ENCODE measurements around the gene AQP5.
"Not testable (repeated sequence)": the region's sequence is repeated elsewhere in the genome, so short reads cannot be mapped to it uniquely, and the experiment has no call there.

The AQP5 gene

DNA sequence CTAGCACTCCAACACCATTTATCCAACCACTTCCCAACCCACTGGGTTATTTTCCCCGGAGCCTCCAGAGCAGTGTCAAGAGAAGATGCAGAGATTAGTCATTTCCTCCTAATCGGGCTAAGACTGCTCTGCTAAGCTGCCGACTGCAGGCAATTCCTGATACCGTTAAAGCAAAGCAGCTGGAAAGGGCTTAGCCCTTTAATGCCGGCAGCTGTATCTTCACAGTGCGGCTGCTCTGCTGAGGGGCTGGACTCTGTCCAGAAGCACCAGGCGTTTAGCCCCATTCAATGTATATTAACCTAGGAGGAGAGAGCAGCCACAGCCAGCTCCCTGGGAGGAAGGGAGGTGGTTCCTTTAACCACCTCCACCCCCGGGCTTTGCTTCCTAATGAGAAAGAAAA is 22.2 kb downstream of the AQP5 start:
- no peak for FAIRE-seq

DNA sequence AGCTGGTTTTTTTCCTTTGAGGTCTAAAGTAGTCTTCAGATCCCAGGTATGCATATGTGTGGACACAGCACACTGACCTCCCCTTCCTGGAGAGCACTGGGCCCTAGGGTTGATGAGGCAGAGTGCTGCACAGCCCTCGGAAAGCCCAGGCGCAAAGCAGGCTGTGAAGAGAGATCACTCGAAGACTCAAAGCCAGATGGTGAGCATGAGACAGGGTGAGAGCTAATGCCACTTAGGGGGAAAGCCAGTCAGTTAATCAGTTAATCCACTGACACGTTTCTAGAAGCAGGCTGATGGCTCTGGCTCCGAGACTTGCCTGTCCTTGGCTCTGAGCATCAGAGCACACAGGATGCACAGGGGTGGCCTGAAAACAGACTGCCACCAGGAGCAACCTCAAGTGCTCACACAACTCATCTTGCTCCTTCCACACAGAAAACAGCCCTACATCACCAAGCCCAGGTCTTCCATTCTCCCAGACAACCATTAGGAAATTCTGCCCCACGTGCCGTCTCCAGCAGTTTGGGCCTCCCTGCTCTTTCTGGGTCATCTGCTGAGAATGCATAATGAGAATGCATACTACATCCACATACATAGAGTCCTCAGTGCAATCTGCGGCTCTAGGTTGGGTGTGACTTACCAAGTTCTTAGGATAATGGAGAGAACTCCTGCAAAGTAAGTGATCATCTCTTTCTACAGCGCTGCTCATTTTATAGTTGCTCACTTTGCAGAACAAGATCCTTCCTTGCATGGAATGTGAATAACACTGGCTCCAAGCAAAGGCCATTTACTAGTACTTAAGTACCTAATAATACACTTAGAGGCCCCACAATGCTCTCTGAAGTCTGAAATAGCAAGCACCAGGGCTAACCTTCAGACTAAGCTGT is 23.0 kb downstream of the AQP5 start:
- FAIRE-seq, result no peak

DNA sequence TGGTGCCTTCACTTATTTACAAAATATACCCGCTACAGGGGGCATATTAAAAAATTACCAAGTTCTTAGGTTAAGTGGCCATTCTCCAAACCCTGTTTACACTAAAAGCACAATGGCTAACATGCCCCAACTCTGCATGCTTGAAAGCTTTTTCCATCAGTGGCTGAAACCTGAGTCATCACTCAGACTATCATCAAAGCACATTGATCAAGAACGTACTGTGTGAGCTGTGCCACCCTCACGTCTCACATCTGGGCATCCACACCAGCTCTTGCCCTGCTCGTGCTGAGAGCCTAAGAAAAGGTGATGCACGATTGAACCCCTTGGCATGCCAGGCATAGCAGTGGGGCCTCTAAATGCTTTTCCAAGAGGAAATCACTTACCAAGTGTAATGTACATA is 24.3 kb downstream of the AQP5 start:
- no peak for FAIRE-seq

GRCh38 chr12:49986476-49986875 is 24.8 kb downstream of the AQP5 start:
- FAIRE-seq, result not testable (repeated sequence)

DNA sequence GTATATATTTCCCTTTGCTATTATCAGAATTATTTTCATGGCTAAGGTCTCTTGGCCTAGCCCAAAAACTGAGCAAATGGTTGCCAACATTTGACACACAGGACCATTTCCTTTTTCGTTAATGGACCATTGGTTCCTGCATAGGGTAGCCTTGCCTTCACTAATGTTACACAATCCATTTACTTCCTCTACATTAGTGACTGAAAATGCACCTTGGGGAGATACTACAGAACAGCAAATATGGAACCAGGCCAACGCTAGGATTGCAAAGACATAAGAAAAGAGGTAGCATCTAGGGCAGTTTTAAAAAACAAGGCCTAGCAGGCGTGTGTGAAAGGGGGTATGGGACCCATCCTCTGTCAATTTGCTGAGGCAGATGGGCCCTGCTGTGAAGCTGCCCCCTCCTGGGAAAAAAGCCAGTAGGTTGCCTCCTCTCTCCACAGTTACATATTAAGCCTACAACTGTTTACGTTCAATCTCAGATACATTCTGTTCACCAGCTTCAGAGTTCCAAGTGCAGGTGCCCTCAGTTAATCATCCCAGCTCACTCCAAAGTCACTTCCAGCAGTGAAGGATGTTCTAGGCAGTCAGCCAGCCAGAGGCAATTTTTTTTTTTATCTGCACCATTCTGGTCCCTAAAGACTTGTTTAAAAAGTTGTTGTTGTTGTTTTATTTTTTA is 26.1 kb downstream of the AQP5 start:
- no peak for FAIRE-seq

DNA sequence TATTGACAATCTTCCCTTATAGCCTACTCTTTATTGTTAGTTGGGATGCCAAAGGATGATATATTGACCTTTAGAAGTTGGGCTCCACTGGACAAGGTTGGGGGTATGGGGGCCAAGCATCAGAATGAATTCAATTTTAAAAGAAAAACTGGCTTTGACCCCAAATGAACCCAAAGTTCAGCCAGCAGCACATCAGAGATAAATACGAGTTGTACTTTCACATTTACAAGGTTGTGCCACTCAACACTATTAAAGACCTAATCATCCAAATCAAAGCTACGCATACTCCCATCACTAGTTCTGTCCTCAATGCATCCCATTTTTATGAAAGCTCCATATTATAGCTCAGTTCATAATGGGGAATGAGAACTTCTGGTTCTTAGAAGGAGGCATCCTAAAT is 27.7 kb downstream of the AQP5 start:
- not testable (repeated sequence) for FAIRE-seq

- no peak for FAIRE-seq
Measured at GRCh38 chr12:49990273-49990672, 28.6 kb downstream of the AQP5 start.

GRCh38 chr12:49998453-49998852 is 36.8 kb downstream of the AQP5 start:
- no peak for FAIRE-seq

- no peak for FAIRE-seq
Measured at GRCh38 chr12:50003595-50003994, 41.9 kb downstream of the AQP5 start.

GRCh38 chr12:50004696-50005095 is 43.0 kb downstream of the AQP5 start:
- FAIRE-seq, result no peak

DNA sequence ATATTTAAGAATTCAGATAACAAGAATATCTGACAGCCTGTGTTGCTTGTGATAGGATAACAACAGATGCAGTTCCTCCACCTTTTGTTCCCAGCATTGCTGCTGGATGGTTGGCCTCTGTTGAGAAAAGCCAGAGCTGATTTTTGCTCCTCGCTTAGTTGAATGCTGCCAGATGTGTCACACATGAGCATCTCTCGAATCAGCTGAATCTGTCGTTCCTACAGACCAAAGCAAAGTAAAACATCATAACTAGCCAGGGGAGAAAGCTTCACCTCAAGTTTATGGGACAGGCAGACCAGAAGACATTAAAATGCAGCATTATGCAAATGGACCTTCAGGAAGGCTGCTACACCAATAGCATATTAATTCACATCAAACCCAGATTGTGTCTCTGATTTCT is 43.5 kb downstream of the AQP5 start:
- no peak for FAIRE-seq

DNA sequence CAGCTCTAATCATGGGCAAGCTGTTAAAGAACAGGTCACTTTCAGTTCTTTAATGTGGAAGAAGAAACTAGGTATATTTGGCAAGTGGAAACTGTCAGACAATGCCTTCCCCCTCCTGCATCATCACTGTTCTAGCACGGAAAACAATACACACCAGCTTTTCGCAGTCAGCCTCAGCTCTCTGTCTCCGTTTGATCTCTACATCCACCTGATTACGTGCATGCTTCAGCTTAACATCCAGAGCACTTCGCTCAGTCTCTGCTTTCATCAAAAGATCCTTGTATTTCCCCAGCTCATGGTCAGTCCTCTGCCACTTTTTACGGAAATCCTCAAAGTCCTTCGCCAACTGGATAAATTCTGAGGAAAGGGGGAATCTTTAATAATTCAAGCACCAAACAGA is 44.6 kb downstream of the AQP5 start:
- FAIRE-seq, result no peak

DNA sequence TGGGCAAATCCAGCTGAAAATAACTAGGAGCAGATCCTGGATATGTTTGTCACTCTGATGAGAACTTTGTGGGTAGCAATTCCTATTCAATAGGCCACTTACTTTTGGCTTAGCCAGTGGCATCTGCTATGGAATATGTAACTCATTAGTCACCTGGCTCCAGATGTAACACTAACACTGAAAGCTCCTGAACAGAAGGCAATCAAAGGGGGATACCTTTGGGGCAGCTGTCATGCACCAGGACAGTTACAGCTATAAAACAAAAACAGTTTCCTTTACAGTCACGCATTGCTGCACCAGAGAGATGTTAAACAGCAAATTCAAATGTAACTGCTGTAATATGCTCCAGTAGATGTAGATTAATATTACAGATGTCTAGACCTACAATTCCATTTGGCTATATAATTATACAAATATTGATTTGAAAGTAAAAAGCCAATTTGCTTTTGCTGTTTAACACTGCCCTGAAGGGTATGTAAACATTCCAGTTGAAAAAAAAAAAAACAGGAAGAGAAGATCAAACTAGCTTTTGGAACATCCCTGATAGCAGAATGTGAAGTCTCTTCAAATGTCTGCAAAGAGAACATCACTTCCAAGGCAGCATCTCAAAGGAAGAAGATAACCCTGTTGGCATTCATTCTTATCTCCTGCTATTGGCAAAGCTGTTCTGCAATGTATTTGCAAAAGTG is 45.2 kb downstream of the AQP5 start:
- FAIRE-seq, result no peak

DNA sequence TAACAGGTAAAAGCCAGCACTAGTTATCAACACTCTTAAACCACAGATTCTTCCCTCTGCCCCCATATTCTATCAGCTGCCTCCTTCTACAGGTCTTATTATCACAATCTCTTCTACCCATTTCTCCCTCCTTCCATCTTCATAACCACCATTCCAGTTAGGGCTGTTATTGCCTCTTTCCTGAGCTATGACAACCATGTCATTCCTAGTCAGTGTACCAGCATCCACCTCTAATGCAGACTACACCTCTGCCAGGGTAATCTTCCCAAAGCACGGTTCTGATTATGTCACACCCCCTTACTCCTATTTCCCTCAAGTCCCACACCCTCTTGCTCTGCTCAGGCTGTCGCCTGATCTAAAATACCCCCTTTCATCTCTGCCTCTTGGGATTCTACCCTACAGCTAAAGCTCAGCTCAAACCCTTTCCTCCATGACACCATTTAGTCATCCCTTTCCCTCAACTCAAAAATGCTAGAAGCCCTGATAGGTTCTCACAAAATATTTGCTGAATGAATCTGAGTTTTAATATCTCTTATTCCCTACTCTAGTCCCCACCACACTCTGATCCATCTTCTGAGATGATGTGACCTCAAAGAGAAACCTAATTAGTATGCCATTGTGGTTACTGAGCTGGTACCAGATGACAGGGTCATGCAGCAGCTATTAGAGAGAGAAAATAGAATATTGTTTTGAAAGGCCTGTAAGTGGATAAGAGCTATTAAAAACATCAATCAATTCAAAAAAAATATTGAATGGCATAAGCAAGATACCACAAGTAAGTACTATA is 51.9 kb downstream of the AQP5 start:
- no peak for FAIRE-seq

- no peak for FAIRE-seq
Measured at GRCh38 chr12:50014342-50014741, 52.7 kb downstream of the AQP5 start.

Data from G401.6 (cell line).